ENCODE data around the gene CLIC6. TPM values are rescaled to one million over a fixed set of nuclear protein-coding genes. Genes with fewer than 3 reads are reported as not detected.

CLIC6 gene
- total RNA-seq, 1 donor = under 0.01 TPM

- peaks cover 52% of the 10 kb centered on the region for H3K27me3 ChIP-seq (ENCODE audit: insufficient read depth, low read length)
- TF ChIP-seq, protein P1, sequence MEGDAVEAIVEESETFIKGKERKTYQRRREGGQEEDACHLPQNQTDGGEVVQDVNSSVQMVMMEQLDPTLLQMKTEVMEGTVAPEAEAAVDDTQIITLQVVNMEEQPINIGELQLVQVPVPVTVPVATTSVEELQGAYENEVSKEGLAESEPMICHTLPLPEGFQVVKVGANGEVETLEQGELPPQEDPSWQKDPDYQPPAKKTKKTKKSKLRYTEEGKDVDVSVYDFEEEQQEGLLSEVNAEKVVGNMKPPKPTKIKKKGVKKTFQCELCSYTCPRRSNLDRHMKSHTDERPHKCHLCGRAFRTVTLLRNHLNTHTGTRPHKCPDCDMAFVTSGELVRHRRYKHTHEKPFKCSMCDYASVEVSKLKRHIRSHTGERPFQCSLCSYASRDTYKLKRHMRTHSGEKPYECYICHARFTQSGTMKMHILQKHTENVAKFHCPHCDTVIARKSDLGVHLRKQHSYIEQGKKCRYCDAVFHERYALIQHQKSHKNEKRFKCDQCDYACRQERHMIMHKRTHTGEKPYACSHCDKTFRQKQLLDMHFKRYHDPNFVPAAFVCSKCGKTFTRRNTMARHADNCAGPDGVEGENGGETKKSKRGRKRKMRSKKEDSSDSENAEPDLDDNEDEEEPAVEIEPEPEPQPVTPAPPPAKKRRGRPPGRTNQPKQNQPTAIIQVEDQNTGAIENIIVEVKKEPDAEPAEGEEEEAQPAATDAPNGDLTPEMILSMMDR (IDR thresholded peaks at IDR 0.05; ENCODE audit: extremely low read depth, low read depth, low read length) = no peak
- no peak for DNase-seq (ENCODE audit: insufficient read length, low spot score, missing footprints)
Measured at GRCh38 chr21:34625030-34625593, 43.7 kb upstream of the CLIC6 start.

DNA sequence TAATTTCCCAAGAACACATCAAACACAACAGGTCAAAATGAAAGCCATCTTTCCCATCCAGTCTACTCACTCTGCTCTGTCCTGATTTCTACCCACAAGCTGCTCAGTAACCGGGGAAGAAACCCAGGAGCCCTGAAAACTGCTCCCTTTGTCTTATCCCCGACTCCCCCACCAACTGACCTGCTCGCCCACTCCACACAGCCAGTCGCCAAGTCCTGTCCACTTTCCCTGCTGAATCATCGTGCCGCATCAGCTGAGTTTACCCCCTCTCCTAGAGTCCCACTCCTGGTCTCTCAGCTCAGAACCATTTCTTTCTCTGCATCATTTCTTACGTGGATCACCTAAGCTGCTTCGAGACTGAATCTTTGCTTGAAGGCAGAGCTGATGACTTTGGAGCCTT lies 42.7 kb upstream of the CLIC6 start:
- Histone ChIP-seq H3K27ac (ENCODE audit: low read depth, low read length) (no peak overlapping the region), H3K9me3 (ENCODE audit: low read depth, low read length) (no peaks in the 10 kb centered on the region), H4K20me1 (ENCODE audit: insufficient read depth, low read length) (no peaks in the 10 kb centered on the region), H3K4me2 (ENCODE audit: insufficient read depth, low read length) (no peak overlapping the region), H3K4me1 (ENCODE audit: insufficient read depth, low read length) (no peaks in the 10 kb centered on the region), H3K27me3 (ENCODE audit: insufficient read depth, low read length) (peaks cover 53% of the 10 kb centered on the region), H3K36me3 (ENCODE audit: insufficient read depth, low read length) (no peaks in the 10 kb centered on the region), H3K4me3 (ENCODE audit: insufficient read depth, low read length) (no peak overlapping the region), H2AFZ (ENCODE audit: low read length) (no peak overlapping the region), H3K79me2 (ENCODE audit: insufficient read depth, low read length) (no peaks in the 10 kb centered on the region)
- DNase-seq (ENCODE audit: insufficient read length, low spot score, missing footprints) = no peak
- TF ChIP-seq, protein P1 (IDR thresholded peaks at IDR 0.05; ENCODE audit: extremely low read depth, low read depth, low read length) = no peak

More at GRCh38 chr21:34625030-34625593, 43.7 kb upstream of the CLIC6 start:
- Histone ChIP-seq H3K36me3 (ENCODE audit: insufficient read depth, low read length) (no peaks in the 10 kb centered on the region), H4K20me1 (ENCODE audit: insufficient read depth, low read length) (no peaks in the 10 kb centered on the region), H3K4me3 (ENCODE audit: insufficient read depth, low read length) (no peak overlapping the region), H3K79me2 (ENCODE audit: insufficient read depth, low read length) (no peaks in the 10 kb centered on the region), H3K4me2 (ENCODE audit: insufficient read depth, low read length) (no peak overlapping the region), H2AFZ (ENCODE audit: low read length) (no peak overlapping the region), H3K27ac (ENCODE audit: low read depth, low read length) (no peak overlapping the region), H3K9me3 (ENCODE audit: low read depth, low read length) (no peaks in the 10 kb centered on the region), H3K4me1 (ENCODE audit: insufficient read depth, low read length) (no peaks in the 10 kb centered on the region)

GRCh38 chr21:34630536-34631143 lies 38.2 kb upstream of the CLIC6 start:
- Histone ChIP-seq H3K36me3 (ENCODE audit: insufficient read depth, low read length) (no peaks in the 10 kb centered on the region), H3K4me3 (ENCODE audit: insufficient read depth, low read length) (no peak overlapping the region), H3K79me2 (ENCODE audit: insufficient read depth, low read length) (no peaks in the 10 kb centered on the region), H4K20me1 (ENCODE audit: insufficient read depth, low read length) (no peaks in the 10 kb centered on the region), H3K4me1 (ENCODE audit: insufficient read depth, low read length) (no peaks in the 10 kb centered on the region), H3K27ac (ENCODE audit: low read depth, low read length) (no peak overlapping the region), H3K27me3 (ENCODE audit: insufficient read depth, low read length) (peaks cover 68% of the 10 kb centered on the region), H3K9me3 (ENCODE audit: low read depth, low read length) (no peaks in the 10 kb centered on the region), H2AFZ (ENCODE audit: low read length) (no peak overlapping the region), H3K4me2 (ENCODE audit: insufficient read depth, low read length) (no peak overlapping the region)
- TF ChIP-seq, protein P1 (IDR thresholded peaks at IDR 0.05; ENCODE audit: extremely low read depth, low read depth, low read length) = peak; percentile 75
- peak; percentile 80 for DNase-seq (ENCODE audit: insufficient read length, low spot score, missing footprints)

- Histone ChIP-seq H2AFZ (ENCODE audit: low read length) (no peak overlapping the region), H3K4me2 (ENCODE audit: insufficient read depth, low read length) (no peak overlapping the region), H3K4me1 (ENCODE audit: insufficient read depth, low read length) (no peaks in the 10 kb centered on the region), H4K20me1 (ENCODE audit: insufficient read depth, low read length) (no peaks in the 10 kb centered on the region), H3K36me3 (ENCODE audit: insufficient read depth, low read length) (no peaks in the 10 kb centered on the region), H3K79me2 (ENCODE audit: insufficient read depth, low read length) (no peaks in the 10 kb centered on the region), H3K9me3 (ENCODE audit: low read depth, low read length) (no peaks in the 10 kb centered on the region), H3K27ac (ENCODE audit: low read depth, low read length) (no peak overlapping the region), H3K4me3 (ENCODE audit: insufficient read depth, low read length) (no peak overlapping the region), H3K27me3 (ENCODE audit: insufficient read depth, low read length) (peaks cover 62% of the 10 kb centered on the region)
- TF ChIP-seq, protein P1 (IDR thresholded peaks at IDR 0.05; ENCODE audit: extremely low read depth, low read depth, low read length) = no peak
- no peak for DNase-seq (ENCODE audit: insufficient read length, low spot score, missing footprints)
Measured at GRCh38 chr21:34632498-34632897, 36.3 kb upstream of the CLIC6 start.

Measured in osteoblast (primary cell).